Right lobe of liver (tissue), 6 donors: ENCODE data around the gene KRT7. TPM values are rescaled to one million over a fixed set of nuclear protein-coding genes. Genes with fewer than 3 reads are reported as not detected.

Experiments
- ATAC-seq, 4 donors: fragments of 200-7000 bp; cut with Tn5 transposase; one replicate each; pipeline ENCODE4 v1.9.1; 2020; ENCODE audit warnings: mild to moderate bottlenecking in 4 of 4, moderate library complexity in 4 of 4
- DNase-seq, 3 donors: peaks; one replicate each; pipeline ENCODE4 v3.0.0-alpha.2; 2020
- H3K27ac ChIP-seq, 3 donors: fragments of 200-600 bp; one replicate each; pipeline ENCODE4 v1.8.0; 2022
- H3K27me3 ChIP-seq, 2 donors: fragments of 200-600 bp; one replicate each; pipeline ENCODE4 v1.8.0; 2022
- H3K36me3 ChIP-seq, 4 donors: fragments of 200-600 bp; sonication (generic) in 1 of 4; one replicate each; pipeline versions ENCODE4 v1.5.1 to v1.8.0; 2017 to 2022; ENCODE audit warnings: control low read depth in 1 of 4
- H3K4me1 ChIP-seq, 4 donors: fragments of 200-600 bp; sonication (generic) in 1 of 4; one replicate each; pipeline versions ENCODE4 v1.5.1 to v1.8.0; 2017 to 2022; ENCODE audit warnings: control low read depth in 1 of 4
- H3K4me3 ChIP-seq, 3 donors: fragments of 200-600 bp; one replicate each; pipeline ENCODE4 v1.8.0; 2022
- H3K9me3 ChIP-seq, 4 donors: fragments of 200-600 bp; sonication (generic) in 1 of 4; one replicate each; pipeline versions ENCODE4 v1.5.1 to v1.8.0; 2017 to 2022; ENCODE audit warnings: control low read depth in 1 of 4
- CTCF ChIP-seq, 4 donors: fragments of 200-600 bp in 3 of 4; fragments of 450-650 bp in 1 of 4; IDR thresholded peaks; one replicate each; pipeline versions ENCODE4 v1.5.1 to v1.8.0; 2016 to 2022; ENCODE audit warnings: antibody characterized with exemption in 4 of 4, mild to moderate bottlenecking in 2 of 4
- POLR2A ChIP-seq: fragments of 450-650 bp; IDR thresholded peaks from one replicate; pipeline ENCODE4 v1.6.1; 2017; ENCODE audit warnings: antibody characterized with exemption, mild to moderate bottlenecking
- WGBS: methylation state at CpG from one replicate; pipeline ENCODE4 v1.1.6; 2018; ENCODE audit warnings: low coverage, low lambda C conversion rate; ENCODE audit not compliant: insufficient coverage; ENCODE audit errors: missing lambda C conversion rate; 5-methylcytosine and 5-hydroxymethylcytosine counted together
- intact Hi-C, 2 donors: fragments of 100-400 bp; cut with DNase I; formaldehyde crosslinking; loops; one replicate each; pipeline versions ENCODE4 v1.11.2 to v1.14.1; 2022
- total RNA-seq, 6 experiments: library from RNA; depleted of rRNA in 2 of 6; stranded (reverse); fragments of >200 nt in 2 of 6; fragmentation: NEBNext Ultra II Directional in 3 of 6; extraction: Animal tissue kit (Norgen Biotek cat#: 25700) in 3 of 6; gene quantifications; one replicate each; pipeline versions ENCODE4 v1.1.0 to v1.2.4, GENCODE V29; 2016 to 2023
- donor health status: DM: no; HTN: yes; CAD: no.
- donor health status: DM: no; HTN: no; CAD: no.
- donor health status: DM: no; HTN: no; CAD: no.
- donor health status: DM: no; HTN: yes; CAD: no.
- donor health status: DM: no; HTN: yes; CAD: no.

Gene KRT7
- total RNA-seq, 6 experiments from 2014 or later = 3.4 to 19.2 (median 10.7) TPM

DNA sequence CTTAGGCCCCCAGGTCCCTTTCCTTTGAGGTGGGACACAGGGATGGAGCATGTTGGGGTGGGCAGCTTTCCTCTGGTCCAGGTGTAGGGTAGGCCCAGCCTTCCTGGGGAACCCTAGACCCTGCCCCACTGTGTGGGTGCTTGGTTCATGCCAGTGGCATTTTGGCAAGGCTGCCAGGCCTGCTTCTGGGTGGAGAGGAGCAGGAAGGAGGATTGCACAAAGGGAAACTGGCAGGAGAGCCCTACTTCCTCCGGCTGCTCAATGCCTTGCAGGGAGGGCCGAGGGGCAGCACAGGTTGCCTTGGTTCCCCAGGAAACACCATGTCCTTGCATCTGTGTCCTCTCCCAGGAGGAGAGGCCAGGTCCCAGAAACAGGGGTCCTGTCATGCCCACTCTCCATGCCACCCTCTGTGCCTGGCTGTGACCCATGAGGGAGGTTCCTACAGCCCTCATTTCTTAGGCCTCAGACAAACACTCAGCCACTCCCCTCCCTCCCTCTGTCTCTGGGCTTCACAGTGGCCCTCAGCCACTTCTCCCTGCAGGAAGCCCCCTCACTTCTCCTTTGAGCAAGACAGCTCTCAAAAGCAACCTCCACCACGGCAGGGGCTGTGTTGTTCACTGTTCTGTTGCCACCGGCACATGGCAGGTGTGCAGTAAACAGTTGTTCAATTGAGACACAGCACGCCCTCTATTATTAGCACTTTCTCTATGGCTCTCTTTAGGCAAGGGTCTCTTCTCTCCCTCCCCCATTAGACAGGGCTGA, 34.4 kb upstream of the KRT7 start:
- Histone ChIP-seq H3K36me3 (no peaks in the 10 kb centered on the region), H3K4me1 (no peaks in the 10 kb centered on the region), H3K27me3 (no peaks in the 10 kb centered on the region), H3K9me3 (no peaks in the 10 kb centered on the region), H3K27ac (no peak overlapping the region), H3K4me3 (no peak overlapping the region)
- WGBS = 37% methylated on average over 2 of the region's 5 CpGs
- no peak for DNase-seq
- intact Hi-C loops = no loop called here
- TF ChIP-seq CTCF (IDR thresholded peaks at IDR 0.05) = no peak
- TF ChIP-seq POLR2A = no peak
- peak; percentile 6 to 34 (median 22) for ATAC-seq

DNA sequence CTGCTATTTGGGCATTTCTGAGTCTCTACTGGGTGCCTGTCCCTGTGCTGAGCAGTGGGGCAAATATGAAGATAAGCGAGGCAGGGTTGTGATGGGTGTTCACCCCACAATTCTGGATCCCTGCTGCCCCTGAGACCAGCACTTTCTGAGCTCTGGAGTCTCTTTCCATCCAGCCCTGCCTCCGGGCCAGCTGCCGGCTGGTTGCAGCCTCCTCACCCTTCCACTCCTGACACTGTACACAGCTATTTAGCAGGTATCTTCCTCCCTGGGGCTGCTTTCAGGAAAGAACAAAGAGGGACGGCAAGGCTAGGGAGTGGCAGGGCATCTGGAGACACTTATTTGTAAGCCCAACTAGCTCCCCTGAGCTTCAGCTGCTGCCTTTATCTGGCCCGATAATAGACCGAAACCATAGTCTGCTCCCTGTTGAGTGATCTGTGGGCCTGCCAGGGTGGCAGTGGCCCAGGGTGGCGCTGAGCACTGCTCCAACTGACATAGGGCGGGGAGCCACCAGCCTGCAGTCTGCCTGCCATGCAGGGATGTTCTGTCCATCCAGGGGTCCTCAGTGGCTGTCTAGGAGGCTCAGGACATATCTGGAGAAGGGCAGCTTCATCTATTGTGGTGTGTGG, 33.6 kb upstream of the KRT7 start:
- intact Hi-C loops = no loop called here
- TF ChIP-seq POLR2A (no peak), CTCF (IDR thresholded peaks at IDR 0.05) (no peak)
- Histone ChIP-seq H3K27me3 (no peaks in the 10 kb centered on the region), H3K4me3 (no peak overlapping the region), H3K27ac (no peak overlapping the region), H3K9me3 (no peaks in the 10 kb centered on the region), H3K36me3 (no peaks in the 10 kb centered on the region), H3K4me1 (no peaks in the 10 kb centered on the region)
- ATAC-seq (no peak), DNase-seq (peak in 2 of 3 donors; percentile 5 to 37)
- WGBS = 57% methylated on average over 1 of the region's 8 CpGs

DNA sequence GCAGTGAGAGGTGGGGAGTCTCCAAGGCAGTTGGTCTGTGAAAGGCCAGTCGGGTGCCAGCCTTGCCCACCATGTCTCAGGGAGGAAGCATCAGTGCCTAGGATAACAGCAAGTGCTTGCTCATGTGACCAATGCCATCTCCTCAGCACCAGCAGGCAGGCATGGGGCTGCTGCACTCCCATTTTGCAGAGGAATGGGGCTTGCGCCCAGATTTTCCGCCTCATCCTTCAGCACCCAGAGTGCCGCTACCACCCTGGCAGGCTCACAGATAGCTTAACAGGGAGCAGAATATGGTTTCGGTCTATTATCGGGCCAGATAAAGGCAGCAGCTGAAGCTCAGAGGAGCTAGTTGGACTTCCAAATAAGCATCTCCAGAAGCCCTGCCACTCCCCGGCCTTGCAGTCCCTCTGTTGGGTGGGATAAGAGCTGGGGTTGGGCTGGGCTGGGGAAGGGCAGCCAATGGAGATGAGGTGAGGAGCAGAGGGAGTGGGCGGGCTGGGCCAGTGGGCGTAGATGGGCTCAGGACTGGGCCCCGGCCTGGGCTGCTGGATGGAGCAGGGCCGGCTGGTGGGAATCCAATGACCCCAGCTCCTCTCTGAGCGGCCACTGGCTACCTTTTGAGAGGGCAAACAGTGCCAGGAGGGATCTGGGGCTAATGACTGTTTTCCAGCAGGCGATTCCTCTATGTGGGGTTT, 32.8 kb upstream of the KRT7 start:
- Histone ChIP-seq H3K4me1 (no peaks in the 10 kb centered on the region), H3K4me3 (no peak overlapping the region), H3K9me3 (no peaks in the 10 kb centered on the region), H3K27me3 (no peaks in the 10 kb centered on the region), H3K27ac (no peak overlapping the region), H3K36me3 (no peaks in the 10 kb centered on the region)
- ATAC-seq (no peak), DNase-seq (peak in 2 of 3 donors; percentile 15 to 36)
- intact Hi-C loops = no loop called here
- no peak for TF ChIP-seq POLR2A
- no peak for TF ChIP-seq CTCF (IDR thresholded peaks at IDR 0.05)
- WGBS = 82% methylated on average over 8 of the region's 13 CpGs

GRCh38 chr12:52200781-52201450, 32.1 kb upstream of the KRT7 start:
- no peak overlapping the region for H3K4me3 ChIP-seq
- H3K4me1 ChIP-seq = no peaks in the 10 kb centered on the region
- WGBS = 60% methylated on average over 4 of the region's 15 CpGs
- H3K27ac ChIP-seq = no peak overlapping the region
- TF ChIP-seq CTCF (IDR thresholded peaks at IDR 0.05) = no peak
- TF ChIP-seq POLR2A = no peak
- intact Hi-C loops = no loop called here
- no peaks in the 10 kb centered on the region for H3K27me3 ChIP-seq
- no peaks in the 10 kb centered on the region for H3K9me3 ChIP-seq
- no peaks in the 10 kb centered on the region for H3K36me3 ChIP-seq
- ATAC-seq (no peak), DNase-seq (peak in 2 of 3 donors; percentile 11 to 34)
